Vagina (tissue), 2 donors: ENCODE measurements around the gene NLGN4X.

Source experiments
- CTCF ChIP-seq, 3 experiments: fragments of 450-650 bp in 2 of 3; fragments of 200-600 bp in 1 of 3; sonication (generic) in 1 of 3; IDR thresholded peaks; one replicate each; pipeline ENCODE4 v1.5.1; 2017 to 2019; ENCODE audit warnings: antibody characterized with exemption in 3 of 3, mild to moderate bottlenecking in 2 of 3, moderate library complexity in 2 of 3
- POLR2A ChIP-seq, 2 donors: fragments of 450-650 bp; IDR thresholded peaks; one replicate each; pipeline ENCODE4 v1.6.1; 2017; ENCODE audit warnings: antibody characterized with exemption in 2 of 2, mild to moderate bottlenecking in 2 of 2, moderate library complexity in 2 of 2

GRCh38 chrX:5928224-5928623, 300.4 kb downstream of the NLGN4X start:
- no peak for TF ChIP-seq CTCF (IDR thresholded peaks at IDR 0.05)
- no peak for TF ChIP-seq POLR2A (IDR thresholded peaks at IDR 0.05)
